Prostate gland (tissue), 2 donors: Measurements from ENCODE around the gene SLC43A2. TPM values are rescaled to one million over a fixed set of nuclear protein-coding genes. Genes with fewer than 3 reads are reported as not detected.

Experiments
- DNase-seq: peaks from one replicate; pipeline ENCODE4 v3.0.0-alpha.2; 2019; ENCODE audit warnings: low spot score
- H3K27ac ChIP-seq, 2 donors: fragments of 200-600 bp; sonication (generic); 2 replicates each; pipeline ENCODE4 v1.5.1; 2017 to 2019
- H3K27me3 ChIP-seq: fragments of 200-600 bp; sonication (generic); replicated peaks from 2 replicates; pipeline ENCODE4 v1.5.1; 2019; ENCODE audit not compliant: insufficient read depth
- H3K36me3 ChIP-seq, 2 donors: fragments of 200-600 bp; sonication (generic); 1 replicate in 1 of 2; 2 replicates in 1 of 2; pipeline versions ENCODE4 v1.5.1 to v1.8.1; 2017 to 2019
- H3K4me1 ChIP-seq: fragments of 200-600 bp; sonication (generic); replicated peaks from 2 replicates; pipeline ENCODE4 v1.5.1; 2019
- H3K4me3 ChIP-seq, 2 donors: fragments of 200-600 bp; sonication (generic); 2 replicates each; pipeline ENCODE4 v1.5.1; 2017 to 2019
- H3K9me3 ChIP-seq: fragments of 200-600 bp; sonication (generic); 2 replicates; pipeline ENCODE4 v1.5.1; 2017
- POLR2A ChIP-seq: fragments of 450-650 bp; IDR thresholded peaks from one replicate; pipeline ENCODE4 v1.6.1; 2016; ENCODE audit warnings: antibody characterized with exemption, mild to moderate bottlenecking
- POLR2AphosphoS5 ChIP-seq: sonication (generic); formaldehyde crosslinking; IDR thresholded peaks from one replicate; pipeline ENCODE4 v1.6.1; 2017; ENCODE audit warnings: antibody characterized with exemption
- WGBS: methylation state at CpG from one replicate; pipeline ENCODE4 v1.1.5; 2018; 5-methylcytosine and 5-hydroxymethylcytosine counted together
- intact Hi-C: fragments of 100-400 bp; cut with DNase I; formaldehyde crosslinking; loops from one replicate; pipeline ENCODE4 v1.14.2; 2022
- total RNA-seq, 2 donors: library from RNA; depleted of rRNA; stranded (reverse); fragments of >200 nt; gene quantifications; one replicate each; pipeline ENCODE4 v1.1.0, GENCODE V29; 2016
- TF ChIP-seq, protein P1 (sequence below), 4 experiments: fragments of 200-600 bp in 2 of 4; fragments of 450-650 bp in 2 of 4; sonication (generic) in 2 of 4; IDR thresholded peaks; 1 replicate in 3 of 4; 2 replicates in 1 of 4; pipeline ENCODE4 v1.5.1; 2016 to 2019; ENCODE audit warnings: antibody characterized with exemption in 4 of 4, mild to moderate bottlenecking in 2 of 4, moderate library complexity in 2 of 4

The SLC43A2 gene
- total RNA-seq, 2 donors from 2014 or later, result 11.8 to 14.8 TPM

DNA sequence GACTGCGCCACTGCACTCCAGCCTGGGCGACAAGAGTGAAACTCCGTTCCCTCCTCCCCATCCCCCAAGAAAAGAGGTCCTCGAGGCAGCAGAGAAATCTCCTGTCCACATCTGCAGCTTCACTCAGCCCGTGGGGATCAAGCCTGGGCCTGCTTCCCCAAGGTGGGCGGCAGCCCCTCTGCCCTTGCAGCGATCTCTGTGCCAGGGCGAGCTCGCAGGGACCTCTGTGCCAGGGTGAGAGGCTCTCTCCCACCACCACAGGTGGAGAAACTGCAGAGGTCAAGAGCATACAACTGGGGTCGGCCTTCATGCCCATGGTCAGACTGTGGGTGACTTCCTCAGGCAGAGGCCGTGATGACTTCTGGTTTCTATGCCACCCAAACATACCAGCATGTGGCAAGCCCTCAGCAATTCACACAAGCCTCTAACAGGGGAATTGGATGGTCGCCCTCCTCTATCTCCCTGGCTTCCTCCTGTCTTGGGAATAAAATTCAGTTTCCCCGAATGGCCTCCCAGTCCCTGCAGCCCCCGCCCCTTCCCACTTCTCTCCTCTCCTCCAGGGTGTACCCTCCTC, 5.5 kb downstream of the SLC43A2 start:
- Histone ChIP-seq H3K27me3 (no peaks in the 10 kb centered on the region), H3K4me3 (no peak overlapping the region), H3K9me3 (no peaks in the 10 kb centered on the region), H3K4me1 (no peaks in the 10 kb centered on the region), H3K27ac (no peak overlapping the region), H3K36me3 (no peaks in the 10 kb centered on the region)
- no peak for DNase-seq
- intact Hi-C loops, result no loop called here
- TF ChIP-seq POLR2A (no peak), POLR2AphosphoS5 (no peak)
- TF ChIP-seq, protein P1, sequence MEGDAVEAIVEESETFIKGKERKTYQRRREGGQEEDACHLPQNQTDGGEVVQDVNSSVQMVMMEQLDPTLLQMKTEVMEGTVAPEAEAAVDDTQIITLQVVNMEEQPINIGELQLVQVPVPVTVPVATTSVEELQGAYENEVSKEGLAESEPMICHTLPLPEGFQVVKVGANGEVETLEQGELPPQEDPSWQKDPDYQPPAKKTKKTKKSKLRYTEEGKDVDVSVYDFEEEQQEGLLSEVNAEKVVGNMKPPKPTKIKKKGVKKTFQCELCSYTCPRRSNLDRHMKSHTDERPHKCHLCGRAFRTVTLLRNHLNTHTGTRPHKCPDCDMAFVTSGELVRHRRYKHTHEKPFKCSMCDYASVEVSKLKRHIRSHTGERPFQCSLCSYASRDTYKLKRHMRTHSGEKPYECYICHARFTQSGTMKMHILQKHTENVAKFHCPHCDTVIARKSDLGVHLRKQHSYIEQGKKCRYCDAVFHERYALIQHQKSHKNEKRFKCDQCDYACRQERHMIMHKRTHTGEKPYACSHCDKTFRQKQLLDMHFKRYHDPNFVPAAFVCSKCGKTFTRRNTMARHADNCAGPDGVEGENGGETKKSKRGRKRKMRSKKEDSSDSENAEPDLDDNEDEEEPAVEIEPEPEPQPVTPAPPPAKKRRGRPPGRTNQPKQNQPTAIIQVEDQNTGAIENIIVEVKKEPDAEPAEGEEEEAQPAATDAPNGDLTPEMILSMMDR (IDR thresholded peaks at IDR 0.05), result no peak
- 83% methylated on average over 14 of the region's 14 CpGs for WGBS

DNA sequence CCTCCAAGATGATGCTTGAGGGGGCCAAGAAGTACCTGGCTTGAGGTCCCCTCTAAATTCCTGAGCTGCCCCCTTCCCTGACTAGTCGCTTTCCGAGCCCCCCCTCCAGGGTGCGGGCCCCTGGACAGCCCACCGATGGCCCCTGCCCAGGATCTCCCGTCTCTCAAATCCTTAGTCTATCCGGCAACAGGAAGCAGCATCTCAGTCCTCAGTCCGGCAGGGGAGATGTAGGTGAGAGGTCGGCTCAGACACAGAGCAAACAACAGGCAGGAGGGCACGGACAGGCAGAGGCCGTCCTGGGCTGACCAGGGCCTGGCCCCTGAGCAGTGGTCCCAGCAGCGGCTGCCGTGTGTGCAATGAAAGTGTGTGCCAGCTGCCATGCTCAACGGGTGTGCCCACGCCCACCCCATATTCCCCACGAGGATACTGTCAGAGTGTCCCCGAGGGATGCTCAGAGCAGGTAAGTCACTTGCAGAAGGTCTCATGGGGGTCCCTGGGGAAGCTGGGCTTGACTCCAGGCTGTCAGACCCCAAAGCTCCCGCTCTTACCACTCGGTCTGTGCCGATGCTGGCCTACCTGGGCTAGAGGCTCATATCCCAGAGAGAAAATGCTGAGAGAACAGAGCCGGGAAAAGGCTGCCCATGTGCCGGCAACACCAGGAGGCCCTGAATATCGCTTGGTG, 7.2 kb downstream of the SLC43A2 start:
- 80% methylated on average over 22 of the region's 22 CpGs for WGBS
- TF ChIP-seq, protein P1 (IDR thresholded peaks at IDR 0.05), result no peak
- no peak for TF ChIP-seq POLR2AphosphoS5
- no peak for TF ChIP-seq POLR2A
- H3K27ac ChIP-seq, result no peak overlapping the region
- intact Hi-C loops, result no loop called here
- no peaks in the 10 kb centered on the region for H3K9me3 ChIP-seq
- no peaks in the 10 kb centered on the region for H3K36me3 ChIP-seq
- H3K4me1 ChIP-seq, result no peaks in the 10 kb centered on the region
- no peaks in the 10 kb centered on the region for H3K27me3 ChIP-seq
- no peak for DNase-seq
- H3K4me3 ChIP-seq, result no peak overlapping the region

DNA sequence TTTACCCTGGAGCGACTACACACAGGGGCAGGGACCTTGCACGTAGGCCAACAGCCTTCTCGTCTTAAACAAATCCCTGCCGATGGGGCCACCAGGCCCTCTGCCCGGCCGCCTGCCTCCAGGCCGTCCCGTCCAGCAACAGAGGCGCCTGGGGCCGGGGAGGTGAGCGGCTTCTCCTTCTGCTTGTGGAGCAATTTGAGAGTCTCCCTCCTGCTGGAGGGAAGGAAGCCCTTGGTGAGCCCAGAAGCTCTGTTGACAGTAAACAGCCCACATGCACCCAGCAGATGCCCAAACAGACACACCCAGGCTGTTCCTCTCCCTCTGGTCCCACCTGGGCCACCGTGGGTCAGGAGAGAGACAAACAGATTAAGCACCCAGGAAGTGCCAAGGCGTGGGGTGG, 8.1 kb downstream of the SLC43A2 start:
- Histone ChIP-seq H3K9me3 (no peaks in the 10 kb centered on the region), H3K4me3 (no peak overlapping the region), H3K27ac (no peak overlapping the region), H3K36me3 (no peaks in the 10 kb centered on the region), H3K4me1 (no peaks in the 10 kb centered on the region), H3K27me3 (no peaks in the 10 kb centered on the region)
- 87% methylated on average over 13 of the region's 13 CpGs for WGBS
- no peak for TF ChIP-seq POLR2AphosphoS5
- TF ChIP-seq POLR2A, result no peak
- TF ChIP-seq, protein P1 (IDR thresholded peaks at IDR 0.05), result no peak
- intact Hi-C loops, result no loop called here
- DNase-seq, result no peak

DNA sequence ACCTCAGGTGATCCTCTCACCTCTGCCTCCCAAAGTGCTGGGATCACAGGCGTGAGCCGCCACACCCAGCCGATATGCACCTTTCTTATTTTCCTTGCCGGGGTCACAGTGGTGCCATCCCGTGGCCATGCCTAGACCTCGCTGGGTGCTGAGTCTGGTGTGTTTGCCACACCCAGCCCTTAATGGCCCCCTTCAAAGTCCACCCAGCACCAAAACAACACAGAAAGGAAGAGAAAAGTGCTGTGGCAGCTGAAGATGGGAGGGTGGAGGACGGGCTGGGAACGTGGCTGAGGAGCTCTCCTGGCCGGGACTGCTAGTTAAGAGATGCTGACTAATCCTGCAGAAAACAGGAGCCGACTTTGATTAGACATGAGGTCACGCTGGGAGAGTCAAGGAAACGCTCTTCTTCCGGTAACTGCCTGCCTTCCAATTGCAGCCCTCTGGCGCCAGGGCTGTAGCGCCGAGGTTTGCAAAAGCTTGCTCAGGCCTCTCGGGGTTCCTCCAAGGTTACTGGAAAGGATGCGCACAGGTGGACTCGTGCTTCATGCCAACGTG, 10.9 kb downstream of the SLC43A2 start:
- H3K36me3 ChIP-seq, result no peaks in the 10 kb centered on the region
- no peaks in the 10 kb centered on the region for H3K9me3 ChIP-seq
- no peak overlapping the region for H3K4me3 ChIP-seq
- 74% methylated on average over 20 of the region's 20 CpGs for WGBS
- TF ChIP-seq POLR2AphosphoS5 (no peak), POLR2A (no peak)
- TF ChIP-seq, protein P1 (IDR thresholded peaks at IDR 0.05), result no peak
- no peak overlapping the region for H3K27ac ChIP-seq
- H3K27me3 ChIP-seq, result no peaks in the 10 kb centered on the region
- intact Hi-C loops, result no loop called here
- no peaks in the 10 kb centered on the region for H3K4me1 ChIP-seq
- DNase-seq, result no peak

DNA sequence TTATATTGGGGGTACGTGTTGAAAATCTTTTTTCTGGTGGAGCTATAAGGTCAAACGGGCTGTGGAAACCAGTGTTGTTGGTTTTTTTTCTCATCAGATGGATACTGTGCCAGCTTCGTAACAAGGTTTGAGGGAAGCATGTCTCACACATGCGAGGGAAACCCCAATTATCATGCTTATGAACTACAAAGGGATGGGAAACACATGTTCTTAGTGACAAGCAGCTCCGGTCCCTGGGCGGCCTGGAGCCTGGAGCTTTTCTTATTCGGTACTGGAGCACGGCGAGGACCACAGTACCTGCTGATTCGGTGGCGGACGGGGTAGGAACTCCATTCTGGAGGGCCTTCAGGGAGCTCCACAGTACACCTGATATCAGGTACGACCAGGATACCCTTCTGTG, 12.5 kb downstream of the SLC43A2 start:
- no peak for DNase-seq
- no peaks in the 10 kb centered on the region for H3K9me3 ChIP-seq
- H3K4me3 ChIP-seq, result no peak overlapping the region
- TF ChIP-seq, protein P1 (IDR thresholded peaks at IDR 0.05), result no peak
- TF ChIP-seq POLR2AphosphoS5 (no peak), POLR2A (no peak)
- no peaks in the 10 kb centered on the region for H3K27me3 ChIP-seq
- H3K4me1 ChIP-seq, result no peaks in the 10 kb centered on the region
- intact Hi-C loops, result no loop called here
- 88% methylated on average over 13 of the region's 13 CpGs for WGBS
- no peak overlapping the region for H3K27ac ChIP-seq
- no peaks in the 10 kb centered on the region for H3K36me3 ChIP-seq
